ENCODE measurements around the gene GAL3ST2. TPM values are rescaled to one million over a fixed set of nuclear protein-coding genes. Genes with fewer than 3 reads are reported as not detected.
"Not testable (repeated sequence)": the region's sequence is repeated elsewhere in the genome, so short reads cannot be mapped to it uniquely, and the experiment has no call there.

GAL3ST2 gene
- total RNA-seq, 4 donors from 2014 or later: 50.8 to 364 (median 76.0) TPM

DNA sequence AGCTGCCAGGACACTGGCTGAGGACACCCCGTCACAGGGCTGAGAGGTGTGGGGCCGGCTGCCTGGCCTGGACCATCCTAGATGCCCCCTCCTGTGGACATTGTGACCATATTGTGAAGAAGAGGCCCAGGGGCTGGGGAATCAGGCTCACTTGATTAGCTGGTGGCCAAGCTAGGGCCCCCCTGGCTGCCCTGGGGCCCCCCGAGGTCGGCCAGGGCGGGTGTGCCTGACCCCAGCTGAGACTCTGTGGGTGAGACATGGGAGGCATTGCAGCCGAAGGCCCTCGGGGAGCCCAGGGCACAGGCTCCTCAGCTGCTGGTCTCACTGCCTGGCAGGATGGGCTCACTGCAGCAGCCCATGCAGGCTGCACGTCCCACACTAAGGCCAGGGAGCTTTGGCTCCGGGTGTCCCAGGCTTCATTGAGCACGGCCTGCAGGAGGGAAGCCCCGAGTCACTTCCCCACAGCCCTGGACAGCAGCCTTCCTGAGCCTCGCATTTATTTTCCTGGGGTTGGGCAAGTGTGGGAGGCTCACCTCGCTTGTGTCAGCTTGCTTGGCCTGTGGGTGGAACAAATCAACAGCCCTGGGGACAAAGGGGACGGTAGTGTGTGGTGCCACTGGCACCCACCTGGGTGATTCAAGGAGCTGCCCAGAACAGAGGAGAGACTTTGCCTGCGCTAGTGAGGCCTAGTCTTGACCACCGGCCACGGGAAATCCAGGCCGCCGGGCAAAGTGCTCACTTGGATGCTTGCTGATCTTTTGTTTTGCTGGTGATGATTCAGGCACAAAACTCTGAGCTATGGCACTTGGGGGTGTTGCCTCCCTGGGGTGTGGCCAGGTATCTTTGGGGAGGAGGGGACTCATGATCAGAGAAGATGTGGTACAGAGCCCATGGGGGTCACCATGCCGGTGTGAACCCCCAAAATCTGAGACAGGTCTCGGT, 1.3 kb downstream of the GAL3ST2 start:
- no peak for TF ChIP-seq CTCF (IDR thresholded peaks at IDR 0.05)
- TF ChIP-seq POLR2AphosphoS5 (IDR thresholded peaks at IDR 0.05): no peak
- no peak for TF ChIP-seq EP300 (IDR thresholded peaks at IDR 0.05; ENCODE audit: low read depth)
- TF ChIP-seq POLR2A (IDR thresholded peaks at IDR 0.05): no peak
- Histone ChIP-seq H3K27me3 (no peaks in the 10 kb centered on the region), H3K4me3 (peak overlapping the region in 3 of 4 donors; percentile 40 to 46 (median 42)), H3K27ac (peak overlapping the region; percentile 79 to 90 (median 84)), H3K9me3 (peaks cover 0 to 3% of the 10 kb centered on the region in 2 donors), H3K4me1 (peaks cover 5 to 35% (median 29%) of the 10 kb centered on the region in 4 donors), H3K36me3 (no peaks in the 10 kb centered on the region)
- intact Hi-C loops (cut with DNase I; ENCODE audit: low total_unique reads) (no loop called here), in situ Hi-C loops (cut with MboI; ENCODE audit: low pct_ligation_motif_present in 1 of 4, low pct_unique_long_range_greater_than_20kb in 1 of 4, low sequenced_read_pairs in 3 of 4) (no loop called here)
- WGBS, 2 donors (ENCODE audit: low coverage in 1 of 2): 39% methylated on average over 15 of the region's 21 CpGs; no CpG with 5 or more reads in 1 of the 2 donors
- DNase-seq: no peak

DNA sequence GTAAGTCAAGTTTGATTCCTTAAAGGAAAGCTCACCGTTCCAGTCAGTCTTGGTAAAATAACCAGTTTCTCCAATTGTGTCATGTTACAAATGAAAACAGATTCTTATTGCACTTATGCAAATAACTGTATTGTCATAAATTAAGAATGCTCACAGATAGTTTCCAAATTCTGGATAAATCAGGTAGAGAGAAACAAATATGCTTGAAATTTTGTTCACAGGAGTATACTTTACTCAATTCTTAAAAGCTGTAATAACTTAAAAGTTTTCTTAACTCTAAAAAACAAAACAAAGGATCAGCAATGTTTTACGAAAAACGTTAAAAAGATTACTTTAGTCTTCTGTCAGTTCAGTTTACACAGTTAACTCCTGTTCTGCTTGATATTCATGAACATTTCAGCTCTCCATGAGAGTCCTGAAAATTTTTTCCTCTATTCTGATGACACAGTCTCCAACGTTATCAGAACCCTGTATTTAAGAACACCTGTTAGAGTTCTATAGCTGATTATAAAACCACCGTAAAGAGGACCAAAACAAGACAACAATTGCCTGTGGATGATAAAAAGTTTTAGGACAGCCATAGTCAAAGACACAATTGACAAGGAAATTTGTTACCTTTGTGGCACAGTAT, 4.4 kb downstream of the GAL3ST2 start:
- Histone ChIP-seq H3K36me3 (no peaks in the 10 kb centered on the region), H3K4me3 (no peak overlapping the region), H3K27me3 (no peaks in the 10 kb centered on the region), H3K9me3 (peaks cover 0 to 3% of the 10 kb centered on the region in 2 donors), H3K4me1 (peaks cover 0 to 8% (median 3%) of the 10 kb centered on the region in 4 donors), H3K27ac (no peak overlapping the region)
- in situ Hi-C loops (cut with MboI; ENCODE audit: low pct_ligation_motif_present in 1 of 4, low pct_unique_long_range_greater_than_20kb in 1 of 4, low sequenced_read_pairs in 3 of 4): no loop called here
- DNase-seq: no peak
- 62 to 71% methylated on average over 5 of the region's 5 CpGs for WGBS, 2 donors (ENCODE audit: low coverage in 1 of 2)
- intact Hi-C loops (cut with DNase I; ENCODE audit: low total_unique reads): no loop called here
- TF ChIP-seq EP300 (IDR thresholded peaks at IDR 0.05; ENCODE audit: low read depth) (no peak), POLR2A (IDR thresholded peaks at IDR 0.05) (no peak)

GRCh38 chr2:241782053-241782452, 5.4 kb downstream of the GAL3ST2 start:
- H3K4me1 ChIP-seq; intact Hi-C loops (cut with DNase I; ENCODE audit: low total_unique reads); H3K27ac ChIP-seq; DNase-seq; in situ Hi-C loops (cut with MboI; ENCODE audit: low pct_ligation_motif_present in 1 of 4, low pct_unique_long_range_greater_than_20kb in 1 of 4, low sequenced_read_pairs in 3 of 4); H3K9me3 ChIP-seq; H3K27me3 ChIP-seq; H3K36me3 ChIP-seq; H3K4me3 ChIP-seq: not testable (repeated sequence)
- WGBS, 2 donors (ENCODE audit: low coverage in 1 of 2): 80 to 92% methylated on average over 1 to 3 of the region's 3 CpGs

- DNase-seq: no peak
- no peak overlapping the region for H3K4me3 ChIP-seq
- TF ChIP-seq CTCF (IDR thresholded peaks at IDR 0.05) (no peak), POLR2A (IDR thresholded peaks at IDR 0.05) (no peak), EP300 (IDR thresholded peaks at IDR 0.05; ENCODE audit: low read depth) (no peak), POLR2AphosphoS5 (IDR thresholded peaks at IDR 0.05) (no peak)
- H3K9me3 ChIP-seq: no peaks in the 10 kb centered on the region
- no peaks in the 10 kb centered on the region for H3K27me3 ChIP-seq
- no peaks in the 10 kb centered on the region for H3K36me3 ChIP-seq
- intact Hi-C loops (cut with DNase I; ENCODE audit: low total_unique reads) (no loop called here), in situ Hi-C loops (cut with MboI; ENCODE audit: low pct_ligation_motif_present in 1 of 4, low pct_unique_long_range_greater_than_20kb in 1 of 4, low sequenced_read_pairs in 3 of 4) (no loop called here)
- 73 to 83% methylated on average over 4 of the region's 4 CpGs for WGBS, 2 donors (ENCODE audit: low coverage in 1 of 2)
- peaks cover 0 to 46% (median 4%) of the 10 kb centered on the region in 4 donors for H3K4me1 ChIP-seq
- H3K27ac ChIP-seq: peak overlapping the region in 3 of 4 donors; percentile 44 to 59 (median 57)
Observed at GRCh38 chr2:241788135-241788534, 11.5 kb downstream of the GAL3ST2 start.

GRCh38 chr2:241788572-241788971, 11.9 kb downstream of the GAL3ST2 start:
- intact Hi-C loops (cut with DNase I; ENCODE audit: low total_unique reads): no loop called here
- TF ChIP-seq POLR2AphosphoS5 (IDR thresholded peaks at IDR 0.05) (no peak), EP300 (IDR thresholded peaks at IDR 0.05; ENCODE audit: low read depth) (no peak), POLR2A (IDR thresholded peaks at IDR 0.05) (no peak)

GRCh38 chr2:241791385-241791784, 14.8 kb downstream of the GAL3ST2 start:
- peaks cover 14 to 69% (median 26%) of the 10 kb centered on the region in 4 donors for H3K4me1 ChIP-seq
- H3K9me3 ChIP-seq; H3K36me3 ChIP-seq; intact Hi-C loops (cut with DNase I; ENCODE audit: low total_unique reads); H3K4me3 ChIP-seq; in situ Hi-C loops (cut with MboI; ENCODE audit: low pct_ligation_motif_present in 1 of 4, low pct_unique_long_range_greater_than_20kb in 1 of 4, low sequenced_read_pairs in 3 of 4); H3K27me3 ChIP-seq: not testable (repeated sequence)
- H3K27ac ChIP-seq: peak overlapping the region in 3 of 4 donors; percentile 17 to 57 (median 29)
- WGBS, 2 donors (ENCODE audit: low coverage in 1 of 2): 28 to 32% methylated on average over 3 of the region's 3 CpGs
- DNase-seq: peak; percentile 31

More at GRCh38 chr2:241788572-241788971, 11.9 kb downstream of the GAL3ST2 start:
- Histone ChIP-seq H3K9me3 (no peaks in the 10 kb centered on the region), H3K27ac (peak overlapping the region in 3 of 4 donors; percentile 44 to 59 (median 57)), H3K27me3 (no peaks in the 10 kb centered on the region), H3K36me3 (no peaks in the 10 kb centered on the region), H3K4me3 (no peak overlapping the region), H3K4me1 (peaks cover 0 to 46% (median 4%) of the 10 kb centered on the region in 4 donors)
- peak; percentile 11 for DNase-seq
- in situ Hi-C loops (cut with MboI; ENCODE audit: low pct_ligation_motif_present in 1 of 4, low pct_unique_long_range_greater_than_20kb in 1 of 4, low sequenced_read_pairs in 3 of 4): no loop called here
- WGBS, 2 donors (ENCODE audit: low coverage in 1 of 2): 19% methylated on average over 3 of the region's 3 CpGs; no CpG with 5 or more reads in 1 of the 2 donors
